Gastroesophageal sphincter (tissue), 4 donors: ENCODE data around the gene MISP3. TPM values are rescaled to one million over a fixed set of nuclear protein-coding genes. Genes with fewer than 3 reads are reported as not detected.

Experiments used
- ATAC-seq: fragments of 150-250 bp; one replicate; pipeline ENCODE4 v1.9.1; 2016; ENCODE audit warnings: mild to moderate bottlenecking, moderate library complexity
- H3K27ac ChIP-seq, 4 donors: fragments of 200-600 bp; sonication (generic) in 3 of 4; 1 replicate in 3 of 4; 2 replicates in 1 of 4; pipeline ENCODE4 v1.5.1; 2016 to 2019
- H3K27me3 ChIP-seq: fragments of 200-600 bp; sonication (generic); one replicate; pipeline ENCODE4 v1.5.1; 2019
- H3K36me3 ChIP-seq, 2 donors: fragments of 200-600 bp; sonication (generic); one replicate each; pipeline ENCODE4 v1.5.1; 2019; ENCODE audit warnings: control low read depth in 1 of 2
- H3K4me1 ChIP-seq, 3 donors: fragments of 200-600 bp; sonication (generic); 1 replicate in 2 of 3; 2 replicates in 1 of 3; pipeline ENCODE4 v1.5.1; 2016 to 2019; ENCODE audit warnings: control low read depth in 2 of 3
- H3K4me3 ChIP-seq, 2 donors: fragments of 200-600 bp; sonication (generic); one replicate each; pipeline ENCODE4 v1.5.1; 2019; ENCODE audit warnings: mild to moderate bottlenecking in 1 of 2, moderate library complexity in 1 of 2
- H3K9me3 ChIP-seq, 3 donors: fragments of 200-600 bp; sonication (generic); one replicate each; pipeline ENCODE4 v1.5.1; 2017 to 2019; ENCODE audit warnings: control low read depth in 2 of 3
- EP300 ChIP-seq: sonication (generic); formaldehyde crosslinking; IDR thresholded peaks from one replicate; pipeline ENCODE4 v1.6.1; 2017; ENCODE audit warnings: antibody characterized with exemption, mild to moderate bottlenecking
- POLR2A ChIP-seq, 2 donors: fragments of 450-650 bp; IDR thresholded peaks; one replicate each; pipeline ENCODE4 v1.6.1; 2017; ENCODE audit warnings: antibody characterized with exemption in 2 of 2, mild to moderate bottlenecking in 2 of 2, moderate library complexity in 1 of 2
- POLR2AphosphoS5 ChIP-seq: sonication (generic); formaldehyde crosslinking; IDR thresholded peaks from one replicate; pipeline ENCODE4 v1.6.1; 2017; ENCODE audit warnings: antibody characterized with exemption
- WGBS, 2 donors: methylation state at CpG; one replicate each; pipeline ENCODE4 v1.1.5; 2018; ENCODE audit warnings: low coverage in 1 of 2; 5-methylcytosine and 5-hydroxymethylcytosine counted together
- total RNA-seq, 4 donors: library from RNA; depleted of rRNA; stranded (reverse); fragments of >200 nt; gene quantifications; one replicate each; pipeline ENCODE4 v1.1.0, GENCODE V29; 2016
- TF ChIP-seq, protein P1 (sequence below), 4 experiments: fragments of 200-600 bp in 2 of 4; fragments of 450-650 bp in 2 of 4; sonication (generic) in 1 of 4; IDR thresholded peaks; one replicate each; pipeline ENCODE4 v1.5.1; 2017 to 2019; ENCODE audit warnings: antibody characterized with exemption in 4 of 4, mild to moderate bottlenecking in 2 of 4, moderate library complexity in 2 of 4

MISP3 gene
- total RNA-seq, 4 donors from 2014 or later, result 2.7 to 9.5 (median 5.6) TPM

GRCh38 chr19:14080887-14081796 is 8.6 kb downstream of the MISP3 start:
- no peaks in the 10 kb centered on the region for H3K27me3 ChIP-seq
- WGBS, 2 donors, result 0 to 1% methylated on average over 6 to 18 of the region's 50 CpGs
- peak; percentile 98 for ATAC-seq
- no peaks in the 10 kb centered on the region for H3K36me3 ChIP-seq
- H3K4me1 ChIP-seq, result peaks cover 0 to 27% (median 19%) of the 10 kb centered on the region in 3 donors
- peak overlapping the region; percentile 79 to 83 for H3K4me3 ChIP-seq
- H3K27ac ChIP-seq, result peak overlapping the region; percentile 92 to 96 (median 96)
- H3K9me3 ChIP-seq, result no peaks in the 10 kb centered on the region
- TF ChIP-seq POLR2AphosphoS5 (peak; percentile 77), POLR2A (IDR thresholded peaks at IDR 0.05) (peak; percentile 78), EP300 (no peak)
- TF ChIP-seq, protein P1, sequence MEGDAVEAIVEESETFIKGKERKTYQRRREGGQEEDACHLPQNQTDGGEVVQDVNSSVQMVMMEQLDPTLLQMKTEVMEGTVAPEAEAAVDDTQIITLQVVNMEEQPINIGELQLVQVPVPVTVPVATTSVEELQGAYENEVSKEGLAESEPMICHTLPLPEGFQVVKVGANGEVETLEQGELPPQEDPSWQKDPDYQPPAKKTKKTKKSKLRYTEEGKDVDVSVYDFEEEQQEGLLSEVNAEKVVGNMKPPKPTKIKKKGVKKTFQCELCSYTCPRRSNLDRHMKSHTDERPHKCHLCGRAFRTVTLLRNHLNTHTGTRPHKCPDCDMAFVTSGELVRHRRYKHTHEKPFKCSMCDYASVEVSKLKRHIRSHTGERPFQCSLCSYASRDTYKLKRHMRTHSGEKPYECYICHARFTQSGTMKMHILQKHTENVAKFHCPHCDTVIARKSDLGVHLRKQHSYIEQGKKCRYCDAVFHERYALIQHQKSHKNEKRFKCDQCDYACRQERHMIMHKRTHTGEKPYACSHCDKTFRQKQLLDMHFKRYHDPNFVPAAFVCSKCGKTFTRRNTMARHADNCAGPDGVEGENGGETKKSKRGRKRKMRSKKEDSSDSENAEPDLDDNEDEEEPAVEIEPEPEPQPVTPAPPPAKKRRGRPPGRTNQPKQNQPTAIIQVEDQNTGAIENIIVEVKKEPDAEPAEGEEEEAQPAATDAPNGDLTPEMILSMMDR (IDR thresholded peaks at IDR 0.05), result peak in 2 of 4 experiments; percentile 7 to 24

DNA sequence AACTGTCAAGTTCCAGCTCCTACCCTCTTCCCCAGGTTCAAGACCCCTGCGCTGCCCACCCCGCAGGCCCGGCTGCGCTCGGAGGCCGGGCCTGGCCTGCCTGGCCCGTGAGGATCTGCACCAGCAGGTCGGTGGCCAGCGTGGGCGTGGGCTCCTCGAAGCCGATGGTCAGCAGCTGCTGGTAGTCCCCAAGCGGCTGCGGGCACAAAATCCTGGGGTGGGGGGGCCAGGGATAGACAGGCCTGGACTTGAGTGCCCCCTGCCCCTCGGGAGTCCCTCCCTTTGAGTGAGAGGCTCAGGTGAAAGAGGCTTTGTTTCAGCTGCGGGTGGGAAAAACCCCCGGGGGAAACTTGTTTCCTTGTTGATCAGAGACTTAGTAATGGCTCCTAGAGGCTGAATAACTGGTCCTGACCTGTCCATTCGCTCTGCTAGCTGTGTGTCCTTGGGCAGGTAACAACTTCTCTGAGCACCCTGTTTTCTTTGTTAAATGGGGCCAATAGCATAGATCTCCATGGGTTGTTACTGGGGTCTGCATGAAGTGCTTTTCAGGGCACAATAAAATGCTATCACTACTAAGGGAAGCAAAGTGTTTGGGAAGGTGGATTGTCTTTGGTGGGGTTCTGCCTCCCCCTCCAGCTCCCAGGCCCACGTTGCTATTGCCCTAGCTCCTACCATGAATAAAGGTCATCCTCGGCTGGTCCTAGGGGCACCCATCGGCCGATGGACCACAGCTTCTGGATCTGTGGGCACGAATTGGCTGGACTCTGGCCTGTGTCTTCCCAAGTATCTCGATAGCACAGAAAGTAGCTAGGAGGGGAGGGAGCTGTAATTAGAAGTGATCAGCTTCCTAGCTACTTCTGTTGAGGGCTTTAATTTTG is 9.4 kb downstream of the MISP3 start:
- peak overlapping the region; percentile 61 to 96 (median 94) for H3K27ac ChIP-seq
- no peak for ATAC-seq
- 14 to 51% methylated on average over 1 to 7 of the region's 24 CpGs for WGBS, 2 donors
- H3K9me3 ChIP-seq, result no peaks in the 10 kb centered on the region
- TF ChIP-seq EP300, result no peak
- TF ChIP-seq POLR2AphosphoS5, result no peak
- TF ChIP-seq, protein P1 (IDR thresholded peaks at IDR 0.05), result no peak
- no peak for TF ChIP-seq POLR2A (IDR thresholded peaks at IDR 0.05)
- H3K27me3 ChIP-seq, result no peaks in the 10 kb centered on the region
- H3K4me3 ChIP-seq, result peak overlapping the region; percentile 55 to 83
- peaks cover 0 to 27% (median 19%) of the 10 kb centered on the region in 3 donors for H3K4me1 ChIP-seq
- no peaks in the 10 kb centered on the region for H3K36me3 ChIP-seq

DNA sequence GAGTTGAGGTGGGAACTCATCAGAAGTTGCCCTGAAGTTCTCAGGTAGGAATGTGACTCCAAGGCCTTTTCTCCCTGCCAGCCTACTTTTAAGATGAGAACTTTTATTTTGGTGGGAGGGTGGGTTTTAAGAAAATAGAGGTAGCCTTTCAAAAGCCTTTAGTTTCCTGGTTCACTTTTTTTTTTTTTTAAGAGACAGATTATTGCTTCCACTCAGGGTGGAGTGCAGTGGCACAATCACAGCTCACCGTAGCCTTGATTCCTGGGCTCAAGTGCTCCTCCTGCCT is 10.0 kb downstream of the MISP3 start:
- peak overlapping the region in 2 of 4 donors; percentile 92 to 95 for H3K27ac ChIP-seq
- WGBS, 2 donors, result 70 to 80% methylated on average over 1 of the region's 1 CpG
- ATAC-seq, result no peak
- peaks cover 0 to 27% (median 19%) of the 10 kb centered on the region in 3 donors for H3K4me1 ChIP-seq
- H3K27me3 ChIP-seq, result no peaks in the 10 kb centered on the region
- no peaks in the 10 kb centered on the region for H3K9me3 ChIP-seq
- H3K4me3 ChIP-seq, result no peak overlapping the region
- peaks cover 0 to 2% of the 10 kb centered on the region in 2 donors for H3K36me3 ChIP-seq
- TF ChIP-seq, protein P1 (IDR thresholded peaks at IDR 0.05), result no peak
- TF ChIP-seq POLR2A (IDR thresholded peaks at IDR 0.05), result no peak
- TF ChIP-seq EP300, result no peak
- no peak for TF ChIP-seq POLR2AphosphoS5

DNA sequence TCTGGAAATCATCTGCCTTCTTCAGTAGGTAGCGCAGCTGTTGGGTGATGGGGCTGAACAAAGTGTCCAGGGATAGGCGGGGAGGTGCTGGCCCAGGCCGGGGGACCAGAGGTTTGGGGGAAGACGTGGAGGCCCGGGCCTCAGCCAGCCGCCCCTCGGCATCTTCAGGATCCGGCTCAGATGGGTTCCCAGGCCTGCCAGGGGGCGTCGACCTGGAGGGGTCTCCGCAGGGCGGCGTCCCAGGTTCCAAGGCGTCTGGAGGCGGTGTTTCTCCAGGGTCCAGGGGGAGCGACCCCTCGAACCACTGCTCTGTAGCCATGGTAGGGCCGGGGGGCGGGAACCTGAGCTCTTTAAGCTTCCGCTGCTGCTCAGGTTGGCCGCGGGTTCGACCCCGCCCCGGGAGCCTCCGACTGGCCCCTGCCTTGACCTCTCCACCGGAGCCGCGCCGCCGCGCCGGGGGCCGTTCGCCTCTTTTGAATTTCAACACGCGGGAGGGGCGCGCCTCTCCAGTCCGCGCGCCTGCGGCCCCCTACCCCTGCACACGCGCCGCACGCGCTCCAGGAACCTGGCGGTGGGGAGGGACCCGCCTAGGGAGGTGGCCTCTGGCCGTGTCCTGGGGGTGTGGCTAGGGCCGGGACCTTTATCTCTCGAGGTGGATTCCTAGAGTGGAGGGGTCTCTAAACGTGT is 12.9 kb downstream of the MISP3 start, which contains the start of gene C19orf67:
Gene C19orf67 (minus strand): TSS at position 475 of the 687 bp plus-strand sequence. CDS start 156 bp downstream, at position 319.
- Histone ChIP-seq H3K36me3 (peaks cover 0 to 17% of the 10 kb centered on the region in 2 donors), H3K27me3 (no peaks in the 10 kb centered on the region), H3K4me1 (peaks cover 0 to 34% (median 23%) of the 10 kb centered on the region in 3 donors), H3K27ac (peak within 1 kb of the TSS in 1 of 4 donors; percentile 7), H3K9me3 (no peaks in the 10 kb centered on the region), H3K4me3 (no peak within 1 kb of the TSS)
- 100% methylated on average over 1 of the region's 54 CpGs; no CpG with 5 or more reads in 1 of the 2 donors for WGBS, 2 donors
- TF ChIP-seq, protein P1 (IDR thresholded peaks at IDR 0.05), result no peak
- TF ChIP-seq POLR2AphosphoS5 (no peak), POLR2A (IDR thresholded peaks at IDR 0.05) (no peak), EP300 (no peak)
- ATAC-seq, result no peak
